Muscle of arm (tissue), 12 donors: Measurements from ENCODE around the gene CDC42BPB. TPM values are rescaled to one million over a fixed set of nuclear protein-coding genes. Genes with fewer than 3 reads are reported as not detected.

ENCODE experiments used
- DNase-seq: peaks from one replicate; pipeline ENCODE4 v3.0.0-alpha.2; 2013
- polyA plus RNA-seq, 12 donors: library from polyadenylated mRNA; unstranded; fragments of 120-200 nt; gene quantifications; one replicate each; pipeline ENCODE4 v1.2.1, GENCODE V29; 2013; ENCODE audit not compliant: insufficient read length in 12 of 12

CDC42BPB gene
- polyA plus RNA-seq, 12 donors: 33.9 to 62.4 (median 52.0) TPM; not detected in 1

DNA sequence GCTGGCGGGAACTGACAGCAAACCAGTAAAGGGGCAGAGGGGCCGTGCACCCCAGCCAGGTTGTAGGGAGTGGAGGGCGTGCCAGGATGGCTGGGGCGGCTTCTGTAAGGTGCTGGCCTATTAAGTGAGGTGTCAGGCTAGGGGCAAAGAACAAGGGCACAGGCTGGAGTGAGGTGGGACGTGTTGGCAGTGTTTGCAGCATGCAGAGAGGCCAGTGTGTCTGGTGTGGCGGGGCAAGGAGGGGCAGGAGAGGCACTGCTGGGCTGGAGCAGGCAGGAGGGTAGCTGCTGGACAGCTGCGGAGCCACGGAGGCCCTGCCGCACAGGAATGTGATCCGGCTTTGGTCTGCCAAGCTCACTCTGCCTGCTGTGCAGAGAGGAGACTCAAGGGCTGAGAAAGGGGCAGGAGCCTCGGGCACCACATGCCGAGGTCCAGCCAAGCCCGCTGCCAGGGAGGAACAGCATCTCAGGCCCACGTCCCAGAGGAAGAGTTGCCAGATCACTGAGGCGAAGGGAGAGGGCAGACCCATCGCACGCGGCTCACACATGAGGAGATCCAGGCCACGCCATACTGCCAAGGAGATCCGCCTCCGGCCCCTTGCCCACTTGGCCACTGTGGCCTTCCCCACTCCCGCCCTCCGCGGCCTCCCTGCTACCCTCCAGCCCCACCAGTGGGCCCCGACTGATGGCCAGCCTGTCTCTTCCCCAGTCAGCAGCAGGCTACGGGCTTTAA lies 88.1 kb downstream of the CDC42BPB start:
- no peak for DNase-seq

DNA sequence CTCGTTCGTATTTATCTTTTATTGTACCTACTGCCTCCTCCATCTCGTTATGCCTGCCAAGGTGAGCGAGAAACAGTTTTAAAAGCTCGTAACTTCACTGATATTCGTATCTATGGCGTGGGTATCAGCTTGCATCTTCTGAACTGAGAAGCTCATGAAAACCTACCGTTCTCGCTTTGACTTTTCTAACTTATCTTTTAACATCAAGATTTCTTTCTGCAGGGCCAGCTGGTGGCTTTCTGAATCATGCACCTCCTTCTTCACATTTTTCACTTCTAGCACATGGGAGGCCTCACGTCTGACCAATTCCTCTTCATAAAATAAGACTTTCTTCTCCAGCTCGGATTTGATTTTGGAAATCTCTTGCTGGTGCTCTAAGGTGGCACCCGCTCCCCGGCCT lies 89.0 kb downstream of the CDC42BPB start:
- no peak for DNase-seq

DNA sequence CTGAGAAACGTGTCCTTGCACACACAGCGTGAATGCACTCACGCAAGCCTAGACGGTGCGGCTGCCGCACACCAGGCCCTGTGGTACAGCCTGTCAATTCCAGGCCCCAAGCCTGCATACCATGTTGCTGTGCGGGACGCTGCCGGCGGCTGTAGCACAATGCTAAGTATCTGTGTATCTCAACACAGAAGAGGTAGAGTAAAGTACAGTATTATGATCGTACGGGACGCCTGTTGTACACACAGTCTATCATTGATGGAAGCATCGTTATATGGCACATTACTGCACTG lies 89.9 kb downstream of the CDC42BPB start:
- DNase-seq: no peak

DNA sequence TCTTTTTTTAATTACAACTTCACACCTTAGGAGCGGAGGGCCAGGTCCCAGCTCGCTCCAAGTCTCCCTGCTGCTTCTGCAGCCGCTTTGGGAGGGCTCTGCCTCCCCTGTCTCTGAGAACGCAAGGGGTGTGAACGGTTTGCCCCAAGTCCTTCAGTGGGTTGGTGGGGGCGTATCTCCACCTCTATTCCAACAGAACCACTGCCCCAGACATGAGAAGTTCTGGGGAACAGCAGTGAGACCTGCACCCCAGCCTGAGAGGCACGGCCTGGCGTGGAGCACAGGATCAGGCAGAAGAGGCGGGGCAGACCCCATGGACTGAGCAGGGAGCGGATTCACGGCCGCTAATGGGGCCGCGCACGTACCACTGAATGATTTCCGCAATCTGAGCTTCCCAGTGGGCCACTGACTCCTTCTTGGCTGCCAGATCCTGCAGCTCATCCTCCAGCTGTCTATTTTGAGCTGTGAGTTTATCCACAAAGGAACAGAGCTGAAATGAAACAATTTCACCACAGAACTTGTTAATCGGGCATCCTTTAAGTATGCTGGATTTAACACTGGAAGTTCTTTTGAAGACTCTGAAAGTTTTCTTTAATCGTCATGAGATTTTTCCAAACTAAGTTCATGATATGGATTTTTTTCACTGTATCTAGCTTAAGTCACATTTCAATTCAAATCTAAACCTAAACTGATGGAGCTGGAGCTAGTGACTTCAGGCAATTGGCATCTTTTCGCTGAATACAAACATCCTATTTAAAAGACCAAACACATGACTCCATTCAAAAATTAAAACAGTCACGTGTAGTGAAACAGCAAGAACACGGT lies 90.5 kb downstream of the CDC42BPB start:
- DNase-seq: peak; percentile 75

DNA sequence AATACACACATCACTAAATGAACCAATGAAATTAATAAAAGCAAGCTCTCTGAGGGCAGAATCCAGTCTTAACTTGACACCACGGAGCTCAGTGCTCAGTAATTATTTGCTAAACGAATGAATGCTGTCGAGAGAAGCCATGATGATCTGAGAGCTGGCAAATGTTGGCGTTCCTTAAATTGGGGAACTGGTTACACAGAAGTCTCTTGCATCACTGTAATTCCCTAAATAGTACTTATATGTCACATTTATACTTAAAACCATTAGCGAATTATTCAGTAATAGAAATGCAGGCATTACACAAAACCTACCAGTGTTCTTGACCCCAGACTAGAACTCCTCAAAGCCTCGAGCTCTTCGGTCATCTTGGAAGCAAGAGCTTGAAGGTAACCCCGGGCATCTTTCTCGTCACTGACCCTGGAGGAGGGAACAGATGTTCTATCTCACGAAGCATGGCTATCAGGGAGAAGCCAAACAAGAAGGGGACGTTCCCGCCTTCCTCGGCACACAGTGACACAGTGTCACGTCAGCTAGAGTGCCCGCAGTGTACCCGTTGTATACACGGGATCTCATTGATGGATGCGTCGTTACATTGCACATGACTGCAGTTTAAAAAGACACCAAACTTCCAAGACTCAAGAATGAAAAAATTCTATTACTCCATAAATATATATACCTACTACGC lies 91.2 kb downstream of the CDC42BPB start:
- DNase-seq: no peak

DNA sequence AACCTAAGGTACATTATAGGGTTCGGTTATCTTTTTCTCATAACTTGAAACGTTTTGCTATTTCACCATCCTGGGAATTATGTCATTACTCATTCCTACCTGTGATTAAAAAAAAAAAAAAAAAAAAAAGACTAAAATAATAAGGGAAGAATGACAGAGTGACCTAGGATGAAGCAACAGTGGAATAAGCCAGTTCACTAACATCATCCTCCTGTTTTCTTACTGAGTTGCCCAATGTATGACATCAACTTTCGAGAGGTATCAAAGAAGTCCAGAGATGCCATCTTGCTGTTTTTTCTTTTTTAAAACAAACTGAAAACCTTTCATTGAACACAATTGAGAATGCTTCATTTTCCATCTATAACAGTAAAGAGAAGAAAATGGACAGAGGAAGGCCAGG lies 92.1 kb downstream of the CDC42BPB start:
- no peak for DNase-seq

DNA sequence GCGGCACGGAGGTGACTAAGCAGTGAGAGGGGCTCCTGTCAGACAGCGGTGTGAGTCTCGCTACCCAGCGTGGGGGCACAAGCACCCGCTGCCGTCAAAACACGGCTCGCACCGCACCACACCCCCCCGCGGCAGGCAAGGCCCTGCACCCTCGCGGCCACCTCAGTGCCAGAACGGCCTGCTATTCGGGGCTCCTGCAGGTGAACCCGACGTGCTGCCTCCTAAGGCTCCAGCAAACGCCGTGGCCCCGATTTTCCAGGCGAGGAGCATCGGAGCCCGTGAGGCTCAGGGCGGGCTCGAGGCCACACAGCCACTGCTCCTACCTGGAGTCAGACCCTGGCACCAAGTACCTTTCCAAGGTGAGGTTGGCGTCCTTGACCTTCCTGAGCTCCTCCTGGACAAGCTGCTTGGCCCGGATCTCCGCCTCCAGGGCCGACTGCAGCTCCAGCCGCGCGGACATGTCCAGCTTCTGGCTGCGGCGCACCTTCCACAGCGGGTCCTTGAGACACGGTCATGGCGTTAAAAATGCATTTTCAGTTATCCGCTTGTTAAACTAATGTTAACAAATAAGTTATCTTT lies 93.1 kb downstream of the CDC42BPB start:
- no peak for DNase-seq

DNA sequence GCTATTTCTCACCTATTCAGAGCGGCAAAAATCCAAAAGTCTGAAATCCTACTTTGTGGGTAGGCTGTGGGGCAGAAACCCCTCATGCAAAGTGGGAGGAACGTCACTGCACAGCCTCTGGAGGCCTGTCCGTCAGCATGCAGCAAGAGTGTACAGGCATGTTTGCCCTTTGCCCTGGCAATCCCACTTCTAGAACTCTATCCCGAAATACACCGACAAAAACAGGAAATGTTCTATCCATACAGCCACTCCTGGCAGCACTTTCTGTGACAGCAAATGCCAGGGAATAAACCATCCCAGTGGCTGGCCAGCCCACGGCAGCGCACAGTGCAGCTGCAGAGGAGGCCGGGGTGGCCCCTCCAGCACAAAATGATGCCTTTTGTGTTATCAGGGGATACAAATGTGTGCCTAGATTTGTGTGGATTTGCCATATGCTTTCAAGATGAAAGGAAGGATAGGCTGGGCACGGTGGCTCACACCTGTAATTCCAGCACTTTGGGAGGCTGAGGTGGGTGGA lies 95.2 kb downstream of the CDC42BPB start:
- DNase-seq: no peak

DNA sequence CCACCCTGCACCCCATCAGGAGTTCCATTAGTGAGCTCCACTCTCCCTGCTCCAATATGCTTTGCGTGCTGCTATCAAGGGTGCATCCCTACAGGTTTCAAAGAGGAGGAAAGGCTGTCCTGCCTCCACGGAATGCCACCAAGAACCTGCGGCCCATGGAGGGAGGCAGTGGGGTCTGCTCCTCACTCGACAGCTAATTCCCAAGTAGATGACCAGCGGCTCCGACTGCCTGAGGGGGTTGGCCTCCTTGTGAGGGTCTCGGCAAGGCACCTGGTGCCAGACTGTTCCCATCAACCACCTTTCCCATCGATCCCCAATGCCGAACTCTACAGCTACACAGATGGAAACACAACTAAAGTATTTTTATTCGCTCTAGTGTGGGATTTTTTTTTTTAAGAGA lies 98.9 kb downstream of the CDC42BPB start:
- no peak for DNase-seq

DNA sequence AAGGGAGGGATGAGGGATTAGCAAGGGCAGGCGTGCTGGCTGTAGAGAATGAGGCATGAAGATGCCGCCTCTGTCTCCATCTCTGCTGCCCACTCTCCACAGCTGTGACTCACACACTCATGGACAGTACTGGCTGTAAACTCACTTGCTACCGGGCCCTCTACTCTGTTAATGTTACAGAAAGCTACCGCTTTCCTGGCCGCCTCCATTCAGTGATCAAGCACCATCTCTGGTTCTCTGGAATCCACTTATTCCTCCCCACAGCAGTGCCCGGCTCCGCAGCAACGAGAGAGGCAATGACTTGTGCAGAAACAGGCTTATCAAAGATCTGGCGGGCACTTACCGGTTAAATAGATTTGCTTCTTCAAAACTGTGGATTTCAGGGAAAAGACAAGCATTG lies 100.1 kb downstream of the CDC42BPB start:
- no peak for DNase-seq

DNA sequence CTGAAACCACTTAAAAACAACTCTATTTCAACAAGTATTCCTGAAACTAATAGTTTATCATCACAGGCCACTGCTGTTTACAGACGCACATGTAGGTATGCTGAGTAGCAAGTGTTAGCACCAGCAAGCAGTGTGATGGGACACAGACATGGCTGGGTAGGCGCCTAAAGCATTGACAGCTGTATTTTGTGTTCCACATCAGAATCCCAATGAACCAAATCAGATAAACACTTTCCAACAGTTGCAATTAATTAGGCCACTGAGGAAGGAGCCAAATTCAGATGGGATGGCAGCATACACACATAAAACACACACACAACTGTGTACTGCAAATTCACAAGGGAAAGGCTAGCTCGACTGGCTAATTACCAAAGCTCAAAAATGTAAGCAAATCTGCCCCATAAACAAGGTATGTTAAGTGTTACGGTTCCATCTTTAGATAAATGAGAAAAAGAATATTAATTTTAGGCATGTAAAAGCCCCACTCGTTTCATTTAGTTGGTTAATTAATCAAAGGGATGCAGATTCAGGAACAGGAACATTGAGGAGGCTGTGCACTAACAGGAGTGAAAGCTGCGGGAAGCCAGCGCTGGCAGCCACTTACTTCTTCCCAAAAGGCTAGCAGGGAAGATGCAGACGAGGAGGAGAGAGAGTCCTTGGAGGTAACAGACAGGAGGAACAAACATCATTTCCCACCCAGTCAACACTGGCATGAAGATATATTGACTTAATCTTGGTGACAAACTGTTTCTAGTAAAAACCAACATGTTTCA lies 101.5 kb downstream of the CDC42BPB start:
- no peak for DNase-seq

DNA sequence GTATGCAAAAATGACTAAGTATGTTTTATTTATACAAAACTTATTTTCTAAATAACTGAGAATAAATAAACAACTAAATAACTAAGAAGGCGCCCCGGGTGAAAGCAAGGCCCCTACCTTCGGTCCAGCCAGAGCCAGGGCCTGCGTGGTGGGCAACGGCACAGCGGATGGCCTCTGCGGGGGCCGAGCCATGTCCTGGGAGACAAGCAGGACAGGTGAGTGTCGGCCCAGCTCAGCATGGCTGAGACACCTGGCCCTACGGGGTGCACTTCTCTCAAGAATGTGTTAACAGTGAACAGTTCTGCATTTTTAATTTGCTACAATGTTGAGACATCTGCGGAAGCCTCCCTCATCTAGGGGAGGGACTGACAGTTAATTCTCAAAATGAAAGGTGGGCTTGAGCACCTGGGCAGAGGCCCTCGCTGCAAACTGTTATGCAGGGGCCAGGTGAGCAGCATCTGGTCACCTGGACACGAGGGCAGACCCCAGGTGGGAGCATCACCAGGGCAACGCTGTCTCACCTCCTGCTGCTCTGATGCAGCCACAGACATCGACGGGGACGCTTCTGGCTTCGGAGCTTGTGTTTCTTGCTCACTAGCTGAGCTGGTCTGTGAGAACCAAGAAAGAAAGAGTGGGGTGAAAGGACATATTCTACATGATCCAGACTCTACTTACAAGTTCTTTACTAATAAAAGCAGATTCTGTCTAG lies 103.1 kb downstream of the CDC42BPB start:
- DNase-seq: no peak

DNA sequence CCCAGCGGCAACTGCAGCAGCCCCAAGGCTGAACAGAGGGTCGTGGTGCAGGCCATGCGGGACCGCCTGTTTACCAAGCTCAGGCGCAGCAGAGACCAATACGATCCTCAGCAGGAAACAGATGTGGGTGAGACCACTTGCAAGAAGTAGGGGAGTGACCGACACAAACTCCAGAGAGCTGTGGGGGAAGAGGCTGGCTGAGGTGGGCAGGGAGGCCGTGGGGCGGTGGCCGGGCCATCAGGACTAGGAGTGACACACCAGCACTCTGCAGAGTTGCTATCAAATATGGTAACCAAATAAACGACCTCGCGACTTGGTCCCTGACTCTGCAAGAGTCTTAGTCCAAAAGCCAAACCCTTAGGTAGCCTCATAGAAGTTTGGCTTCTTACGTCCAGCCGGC lies 104.2 kb downstream of the CDC42BPB start:
- no peak for DNase-seq

DNA sequence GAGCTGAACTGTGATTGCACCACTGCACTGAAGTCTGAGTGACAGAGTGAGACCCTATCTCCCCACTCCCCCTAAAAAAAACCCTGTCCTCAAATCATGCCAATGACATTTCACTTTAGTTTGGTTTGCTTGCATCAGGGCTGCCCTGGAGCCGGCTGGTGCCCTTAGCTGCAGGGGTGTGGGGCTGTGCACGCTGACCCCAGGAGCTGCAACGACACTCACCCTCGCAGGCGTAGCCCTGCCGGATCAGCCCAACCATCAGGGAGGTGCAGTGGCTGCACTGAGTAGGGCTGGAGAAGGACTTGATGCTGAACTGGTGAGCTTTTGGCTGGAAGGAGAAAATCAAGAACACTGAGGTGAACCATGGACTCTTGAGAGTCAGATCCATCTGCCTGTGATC lies 105.1 kb downstream of the CDC42BPB start:
- DNase-seq: no peak

DNA sequence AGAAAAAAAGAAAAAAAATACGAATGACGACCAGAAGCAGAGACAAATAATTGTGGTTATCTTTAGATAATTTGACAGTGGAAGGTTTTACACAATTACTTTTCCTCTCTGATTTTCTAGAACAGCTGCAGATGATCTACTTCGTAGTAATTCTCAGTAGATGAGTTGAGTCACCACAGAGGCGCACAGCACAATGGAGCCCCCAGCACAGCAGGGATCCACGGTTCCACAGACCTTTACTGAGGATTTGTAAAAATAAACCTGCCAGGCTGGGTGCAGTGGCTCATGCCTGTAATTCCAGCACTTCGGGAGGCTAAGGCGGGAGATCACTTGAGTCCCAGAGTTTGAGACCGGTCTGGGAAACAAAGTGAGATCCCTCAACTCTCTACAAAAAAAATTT lies 105.5 kb downstream of the CDC42BPB start:
- no peak for DNase-seq

DNA sequence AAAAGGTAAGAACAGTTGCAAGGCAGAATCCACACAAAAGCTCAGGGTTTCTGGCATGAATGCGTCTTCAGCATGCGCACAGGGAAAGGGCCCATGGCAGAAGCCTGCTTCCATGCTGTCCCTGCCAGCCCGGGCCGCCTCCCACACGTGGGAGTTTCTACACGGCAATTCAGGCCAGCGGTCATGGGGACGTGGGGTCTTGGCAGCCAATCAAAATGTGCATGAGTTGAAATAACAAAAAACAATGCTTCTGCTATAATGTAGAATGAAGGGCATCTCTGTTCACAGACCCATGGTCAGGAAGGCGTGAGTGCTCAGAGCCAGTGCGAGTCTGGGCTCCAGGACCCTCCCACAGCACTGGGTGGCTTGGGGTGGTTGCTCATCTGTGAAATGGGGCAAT lies 106.3 kb downstream of the CDC42BPB start:
- no peak for DNase-seq

DNA sequence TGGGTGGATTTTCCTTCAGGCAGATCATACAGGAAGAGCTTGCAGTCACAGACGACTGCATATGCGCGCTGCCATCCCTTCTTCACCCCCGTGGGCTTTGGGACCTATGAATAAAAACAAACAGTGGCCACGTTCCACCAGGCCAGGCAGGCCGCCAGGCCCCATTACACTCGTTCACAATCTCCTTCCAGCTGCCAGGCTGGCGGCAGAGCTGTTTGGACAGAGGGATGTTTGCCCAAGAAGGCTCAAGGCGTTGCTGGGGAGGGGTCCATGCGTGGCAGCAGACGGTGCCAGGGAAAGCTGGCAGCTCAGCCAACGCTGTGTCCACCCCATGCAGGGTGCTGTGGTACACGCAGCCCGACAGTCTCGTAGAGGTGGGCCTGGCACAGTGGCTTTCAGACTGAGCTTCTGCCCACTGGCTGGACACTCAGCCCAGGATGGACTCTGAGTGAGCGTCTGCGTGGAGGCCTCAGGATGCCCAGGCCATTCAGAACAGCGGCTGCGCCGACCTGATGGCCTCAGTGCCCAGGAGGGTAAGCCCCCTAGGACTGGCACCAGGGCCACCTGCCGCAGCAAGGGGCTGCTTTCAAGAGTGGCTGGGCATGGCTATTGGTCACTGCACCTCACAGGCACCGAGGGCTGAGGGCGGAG lies 107.4 kb downstream of the CDC42BPB start:
- DNase-seq: no peak

DNA sequence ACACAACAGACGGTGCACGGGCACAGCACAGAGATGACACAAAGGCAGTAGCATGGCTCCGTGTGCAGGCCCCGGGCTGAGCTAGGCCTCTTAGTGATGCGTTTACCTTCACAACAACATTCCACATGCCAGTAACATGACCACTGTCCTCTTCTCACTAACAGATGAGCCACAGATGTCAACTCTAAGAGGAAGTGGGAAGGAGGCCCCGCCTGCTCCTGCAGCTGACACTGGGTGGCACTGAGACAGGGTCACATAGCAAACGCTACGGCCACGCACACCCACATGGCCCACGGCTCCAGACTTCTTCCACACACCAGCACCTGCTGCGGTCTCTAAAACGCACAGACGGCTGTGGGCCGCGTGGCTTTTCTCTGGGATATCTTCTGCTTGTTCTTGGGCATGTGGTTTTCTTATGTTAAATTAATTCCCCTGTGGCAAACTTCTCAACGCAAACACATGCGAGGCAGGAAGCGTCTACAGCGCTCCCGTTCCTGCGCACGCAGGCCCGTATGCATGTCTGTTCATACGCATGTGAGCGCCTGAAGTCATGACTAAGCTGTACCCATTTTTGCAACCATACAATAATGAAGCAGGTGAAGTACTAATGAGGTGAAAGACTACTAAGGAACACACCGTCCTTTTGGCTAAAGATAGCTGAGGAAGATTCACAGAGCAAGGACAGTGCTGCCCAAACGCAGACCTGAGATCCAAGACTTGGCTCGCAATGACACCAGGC lies 108.1 kb downstream of the CDC42BPB start:
- peak; percentile 25 for DNase-seq

DNA sequence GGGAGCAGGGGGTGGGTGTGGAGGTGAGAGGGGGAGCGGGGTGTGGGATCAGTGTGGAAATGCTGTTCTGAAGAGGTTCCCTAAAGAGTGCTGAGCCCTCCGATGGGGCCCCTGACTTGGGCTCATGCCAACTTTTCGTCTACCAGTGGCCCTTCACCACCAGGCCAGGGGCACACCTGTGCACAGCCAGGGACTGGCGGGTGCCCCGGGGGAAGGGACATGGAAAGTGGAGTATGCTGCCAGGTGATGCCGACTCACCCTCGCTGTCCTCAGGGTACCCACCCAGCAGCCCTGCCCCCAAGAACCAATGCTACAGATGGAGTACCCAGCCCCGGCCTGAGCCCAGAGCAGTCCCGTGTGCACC lies 108.7 kb downstream of the CDC42BPB start:
- DNase-seq: no peak
